Spinal cord (tissue), 10 donors: Measurements from ENCODE around the gene UBE2V1. TPM values are rescaled to one million over a fixed set of nuclear protein-coding genes. Genes with fewer than 3 reads are reported as not detected.
"Not testable (repeated sequence)": the region's sequence is repeated elsewhere in the genome, so short reads cannot be mapped to it uniquely, and the experiment has no call there.

ENCODE experiments used
- DNase-seq, 6 donors: peaks; one replicate each; pipeline versions ENCODE4 v3.0.0 to v3.0.0-alpha.2; 2013 to 2015; ENCODE audit warnings: low spot score in 6 of 6, low read depth in 4 of 6
- H3K27ac ChIP-seq: one replicate; pipeline ENCODE4 v1.5.1; 2013; ENCODE audit warnings: low read depth, low read length, control low read depth
- H3K27me3 ChIP-seq: one replicate; pipeline ENCODE4 v1.6.1; 2013; ENCODE audit warnings: low read length; ENCODE audit not compliant: control insufficient read depth, insufficient read depth
- H3K36me3 ChIP-seq: one replicate; pipeline ENCODE4 v1.6.1; 2013; ENCODE audit warnings: low read length; ENCODE audit not compliant: control insufficient read depth, insufficient read depth
- H3K4me1 ChIP-seq: one replicate; pipeline ENCODE4 v1.6.1; 2013; ENCODE audit warnings: low read length; ENCODE audit not compliant: control insufficient read depth, insufficient read depth
- H3K4me3 ChIP-seq: one replicate; pipeline ENCODE4 v1.5.1; 2013; ENCODE audit warnings: low read depth, low read length, control low read depth
- H3K9me3 ChIP-seq: one replicate; pipeline ENCODE4 v1.6.1; 2013; ENCODE audit warnings: low read length; ENCODE audit not compliant: control insufficient read depth, insufficient read depth
- WGBS: methylation state at CpG from one replicate; pipeline ENCODE4 v1.1.5; 2013; ENCODE audit warnings: missing lambda C conversion rate; ENCODE audit not compliant: insufficient coverage; 5-methylcytosine and 5-hydroxymethylcytosine counted together
- polyA plus RNA-seq, 2 donors: library from polyadenylated mRNA; unstranded; fragments of 120-200 nt; gene quantifications; one replicate each; pipeline ENCODE4 v1.2.1, GENCODE V29; 2013; ENCODE audit not compliant: insufficient read length in 2 of 2
- total RNA-seq, 2 donors: library from RNA; depleted of rRNA in 1 of 2; stranded (reverse); fragments of 120-200 nt in 1 of 2; fragments of >200 nt in 1 of 2; gene quantifications; one replicate each; pipeline versions ENCODE4 v1.2.3 to v1.2.4, GENCODE V29; 2013 to 2014
- donor health status: healthy.

UBE2V1 gene
- total and polyA plus RNA-seq, 4 donors: 47.8 to 174 (median 111) TPM

DNA sequence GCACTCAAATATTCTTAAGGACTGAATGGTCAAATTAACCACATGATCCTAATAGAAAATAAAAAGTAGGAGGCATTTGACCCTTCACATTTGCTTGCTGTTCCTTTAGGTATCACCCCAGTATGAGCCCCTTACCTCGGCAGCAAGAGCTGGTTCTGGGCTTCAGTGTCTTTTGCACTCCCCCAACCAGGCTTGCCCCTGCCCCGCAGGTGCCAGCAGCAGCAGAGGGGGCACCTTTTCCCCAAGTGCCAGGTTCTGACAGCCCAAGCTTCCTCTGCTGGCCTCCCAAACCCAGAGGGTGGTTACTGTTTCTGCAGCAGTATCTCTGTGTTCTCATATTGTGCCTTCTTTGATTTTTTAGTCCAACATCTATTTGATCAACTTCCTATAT, 23.2 kb downstream of the UBE2V1 start:
- Histone ChIP-seq H3K36me3 (peaks cover 18% of the 10 kb centered on the region), H3K4me3 (no peak overlapping the region), H3K27me3 (no peaks in the 10 kb centered on the region), H3K4me1 (peaks cover 21% of the 10 kb centered on the region), H3K27ac (no peak overlapping the region), H3K9me3 (no peaks in the 10 kb centered on the region)
- DNase-seq: no peak
- 72% methylated on average over 2 of the region's 2 CpGs for WGBS

DNA sequence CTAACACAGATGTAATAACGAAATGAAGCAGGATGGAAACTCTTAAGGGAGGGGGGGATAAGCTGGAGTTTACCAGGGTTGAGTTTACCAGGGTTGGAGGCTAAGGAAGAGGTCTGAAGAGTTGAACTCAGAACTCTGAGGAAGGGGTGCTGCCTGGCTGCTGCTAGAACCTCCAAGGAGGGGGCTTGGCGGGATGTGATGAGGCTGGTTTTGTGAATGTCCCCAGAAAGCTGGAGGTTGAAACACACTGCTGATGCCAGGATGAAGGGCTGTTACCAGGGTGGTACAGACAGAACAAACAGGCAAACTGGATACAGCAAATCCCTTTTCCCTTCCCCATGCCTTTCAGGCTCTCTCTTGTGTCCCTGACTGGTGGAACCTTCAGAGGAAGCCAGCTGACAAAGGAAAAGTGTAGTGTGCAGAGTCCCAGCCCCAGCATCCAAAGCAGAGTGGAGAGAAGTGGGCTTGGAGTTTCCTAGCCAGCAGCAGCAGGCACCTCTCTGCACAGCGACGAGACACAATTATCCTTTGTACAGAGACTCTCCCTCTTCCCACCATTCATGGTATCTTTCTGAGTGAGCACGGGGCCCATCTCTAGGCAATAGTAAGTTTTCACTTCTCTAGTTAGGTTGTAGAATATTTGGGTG, 23.7 kb downstream of the UBE2V1 start:
- peaks cover 21% of the 10 kb centered on the region for H3K4me1 ChIP-seq
- no peaks in the 10 kb centered on the region for H3K27me3 ChIP-seq
- no peak overlapping the region for H3K4me3 ChIP-seq
- 79% methylated on average over 2 of the region's 5 CpGs for WGBS
- no peaks in the 10 kb centered on the region for H3K9me3 ChIP-seq
- no peak for DNase-seq
- peaks cover 18% of the 10 kb centered on the region for H3K36me3 ChIP-seq
- H3K27ac ChIP-seq: no peak overlapping the region

GRCh38 chr20:50088022-50088421, 24.9 kb downstream of the UBE2V1 start:
- Histone ChIP-seq H3K4me3 (no peak overlapping the region), H3K36me3 (peaks cover 20% of the 10 kb centered on the region), H3K27me3 (no peaks in the 10 kb centered on the region), H3K9me3 (no peaks in the 10 kb centered on the region), H3K4me1 (peaks cover 21% of the 10 kb centered on the region), H3K27ac (no peak overlapping the region)
- WGBS: 100% methylated on average over 1 of the region's 2 CpGs
- no peak for DNase-seq

DNA sequence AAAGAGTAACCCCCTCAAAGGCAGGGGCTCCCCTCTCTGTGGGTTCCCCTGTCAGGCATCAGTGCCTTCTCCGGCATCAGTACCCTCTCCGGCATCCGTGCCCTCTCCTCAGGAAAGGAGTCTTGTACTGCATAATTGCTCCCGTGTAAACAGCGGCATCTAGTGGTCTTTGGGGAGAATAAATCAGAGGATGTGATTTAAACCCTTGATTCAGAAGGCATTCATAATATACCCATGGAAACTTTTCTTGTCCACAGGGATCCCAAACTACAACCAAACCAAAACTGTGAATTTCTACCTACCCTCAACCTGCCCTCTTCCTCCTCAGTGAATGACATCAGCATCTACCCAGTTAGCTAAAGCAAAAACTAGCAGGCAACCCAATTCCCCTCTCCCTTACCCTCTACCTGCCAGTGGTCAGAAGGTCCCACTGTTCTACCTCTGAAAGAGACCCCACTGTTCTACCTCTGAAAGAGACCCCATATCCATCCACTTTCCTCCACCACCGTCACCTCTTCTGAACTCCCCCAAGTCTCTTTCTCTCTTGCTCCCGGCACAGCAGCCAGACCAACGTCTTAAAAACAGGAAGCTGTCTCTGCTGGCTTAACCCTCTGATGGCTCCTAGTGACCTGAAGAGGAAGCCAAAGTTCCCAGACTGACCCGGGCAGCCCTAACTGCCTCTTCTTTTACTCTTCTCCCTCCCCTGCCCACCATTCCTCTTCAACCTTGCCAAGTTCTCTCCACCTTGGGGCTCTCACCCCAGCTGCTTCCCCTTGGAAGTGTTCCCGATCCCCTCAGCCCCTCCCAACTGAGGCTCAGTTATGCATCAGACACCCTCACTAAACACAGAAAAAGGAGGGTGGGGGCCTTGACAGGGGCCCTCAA, 27.2 kb downstream of the UBE2V1 start:
- Histone ChIP-seq H3K9me3 (no peaks in the 10 kb centered on the region), H3K27me3 (no peaks in the 10 kb centered on the region), H3K27ac (peak overlapping the region; percentile 22), H3K4me1 (peaks cover 21% of the 10 kb centered on the region), H3K4me3 (no peak overlapping the region), H3K36me3 (peaks cover 20% of the 10 kb centered on the region)
- WGBS: 3% methylated on average over 4 of the region's 10 CpGs
- DNase-seq: peak in 5 of 6 donors; percentile 36 to 88 (median 43)

DNA sequence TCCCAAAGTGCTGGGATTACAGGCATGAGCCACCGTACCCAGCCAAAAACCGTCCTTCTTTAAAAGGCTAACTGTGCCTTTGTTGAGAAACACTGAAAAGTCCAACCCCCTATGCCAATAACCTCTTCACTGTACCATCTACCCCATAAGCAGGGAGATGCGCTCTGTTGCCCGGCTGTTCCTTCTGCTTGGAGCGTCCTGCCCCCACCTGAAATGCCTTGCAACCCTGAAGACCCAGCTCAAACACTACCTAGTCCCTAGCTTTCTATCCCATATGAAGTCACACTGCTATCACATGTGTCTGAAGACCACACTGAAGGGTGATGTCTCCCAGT, 27.8 kb downstream of the UBE2V1 start:
- no peaks in the 10 kb centered on the region for H3K27me3 ChIP-seq
- DNase-seq: no peak
- peaks cover 17% of the 10 kb centered on the region for H3K36me3 ChIP-seq
- H3K27ac ChIP-seq: no peak overlapping the region
- WGBS: 74% methylated on average over 5 of the region's 5 CpGs
- H3K4me3 ChIP-seq: no peak overlapping the region
- H3K9me3 ChIP-seq: no peaks in the 10 kb centered on the region
- peaks cover 21% of the 10 kb centered on the region for H3K4me1 ChIP-seq

DNA sequence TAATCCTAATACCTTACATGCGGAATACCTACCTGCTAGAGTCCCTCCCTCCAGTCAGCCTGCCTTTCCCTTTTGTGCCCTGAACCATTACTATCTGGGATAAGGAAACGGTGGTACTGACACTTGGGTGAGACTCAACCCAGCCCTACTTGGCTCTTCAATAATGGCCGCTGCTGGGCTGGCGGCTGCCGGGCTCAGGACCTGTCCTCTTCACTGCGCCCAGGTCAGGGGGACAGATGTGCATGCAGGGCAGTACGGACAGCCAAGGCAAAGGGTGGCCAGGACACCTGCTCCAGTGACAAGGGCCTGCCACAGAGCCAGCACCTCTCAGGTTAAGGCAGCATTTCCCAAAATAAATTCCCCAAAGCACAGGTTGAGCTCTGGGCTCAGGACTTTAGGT, 29.9 kb downstream of the UBE2V1 start:
- Histone ChIP-seq H3K4me3 (no peak overlapping the region), H3K36me3 (peaks cover 13% of the 10 kb centered on the region), H3K27me3 (no peaks in the 10 kb centered on the region), H3K4me1 (peaks cover 11% of the 10 kb centered on the region), H3K9me3 (no peaks in the 10 kb centered on the region), H3K27ac (no peak overlapping the region)
- WGBS: 92% methylated on average over 7 of the region's 7 CpGs
- no peak for DNase-seq

DNA sequence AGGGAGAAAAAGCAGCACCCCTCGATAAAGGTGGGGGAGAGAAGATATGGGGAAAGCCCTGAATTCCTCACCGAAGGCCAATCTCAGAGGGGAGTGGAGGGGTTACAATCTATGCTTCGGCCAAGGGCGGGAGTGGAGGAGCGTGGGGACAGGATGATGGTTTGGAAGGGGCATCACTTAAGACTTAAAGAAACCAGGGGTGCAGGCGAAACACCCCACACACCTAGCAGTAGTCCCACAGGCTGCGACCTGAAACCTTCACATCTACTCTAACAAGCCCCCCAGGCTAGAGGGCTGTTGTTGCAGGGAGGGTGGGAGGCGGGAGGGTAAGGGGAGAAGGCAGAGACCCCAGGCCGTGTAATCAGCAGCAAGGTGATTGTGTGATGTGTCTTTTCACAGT, 30.9 kb downstream of the UBE2V1 start:
- H3K27me3 ChIP-seq, DNase-seq, H3K4me3 ChIP-seq, H3K27ac ChIP-seq, H3K9me3 ChIP-seq: not testable (repeated sequence)
- Histone ChIP-seq H3K36me3 (peaks cover 11% of the 10 kb centered on the region), H3K4me1 (peaks cover 11% of the 10 kb centered on the region)
- 100% methylated on average over 2 of the region's 9 CpGs for WGBS

- DNase-seq: no peak
- H3K4me1 ChIP-seq: peaks cover 5% of the 10 kb centered on the region
- WGBS: 80% methylated on average over 17 of the region's 17 CpGs
- H3K27ac ChIP-seq: no peak overlapping the region
- no peaks in the 10 kb centered on the region for H3K9me3 ChIP-seq
- H3K27me3 ChIP-seq: no peaks in the 10 kb centered on the region
- peaks cover 8% of the 10 kb centered on the region for H3K36me3 ChIP-seq
- H3K4me3 ChIP-seq: no peak overlapping the region
Observed at GRCh38 chr20:50077818-50078601, 34.9 kb downstream of the UBE2V1 start.

DNA sequence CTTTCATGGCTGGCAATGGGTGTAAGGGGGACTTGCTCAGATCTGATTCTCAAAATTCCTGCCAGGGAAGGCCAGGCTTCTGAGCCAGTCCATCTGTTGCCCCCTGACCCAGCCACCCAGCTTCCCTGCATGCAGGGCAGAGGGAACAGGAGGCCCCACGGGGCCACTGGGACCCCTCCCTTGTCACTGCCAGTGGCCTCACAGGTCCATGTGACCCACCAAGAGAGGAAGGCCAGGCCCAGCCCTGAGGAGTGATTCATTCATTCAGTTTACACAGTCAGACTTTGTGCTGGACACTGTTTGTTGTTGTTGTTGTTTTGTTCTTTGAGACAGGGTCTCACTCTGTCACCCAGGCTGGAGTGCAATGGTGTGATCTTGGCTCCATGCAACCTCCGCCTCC, 39.5 kb downstream of the UBE2V1 start:
- H3K9me3 ChIP-seq: no peaks in the 10 kb centered on the region
- no peak for DNase-seq
- peaks cover 14% of the 10 kb centered on the region for H3K4me1 ChIP-seq
- H3K36me3 ChIP-seq: no peaks in the 10 kb centered on the region
- 72% methylated on average over 2 of the region's 2 CpGs for WGBS
- no peak overlapping the region for H3K27ac ChIP-seq
- H3K27me3 ChIP-seq: no peaks in the 10 kb centered on the region
- no peak overlapping the region for H3K4me3 ChIP-seq
